Measurements from ENCODE around the gene TPM3. TPM values are rescaled to one million over a fixed set of nuclear protein-coding genes. Genes with fewer than 3 reads are reported as not detected.
A peak's percentile ranks its signal among the peaks of the same experiment; 100 is the strongest.
"Not testable (repeated sequence)": the region's sequence is repeated elsewhere in the genome, so short reads cannot be mapped to it uniquely, and the experiment has no call there.

The TPM3 gene
- total and polyA plus RNA-seq, 2 donors (not counting 1 experiment from before 2014, with no cell fraction given), result 186 to 300 TPM

- H3K4me1 Mint-ChIP-seq; H3K27ac ChIP-seq (ENCODE audit: low read length in 2 of 2); ATAC-seq (ENCODE audit: low read depth); H3K27me3 ChIP-seq (replicated peaks in 1 of 4; ENCODE audit: control extremely low read depth in 1 of 4, control insufficient read depth in 3 of 4, insufficient read depth in 4 of 4, low read length in 3 of 4); H3K9me3 Mint-ChIP-seq (ENCODE audit: insufficient read depth); H3K4me3 ChIP-seq (ENCODE audit: control extremely low read depth in 1 of 5, extremely low read depth in 1 of 5, insufficient read depth in 1 of 5, low read depth in 2 of 5, low read length in 4 of 5); H3K27me3 Mint-ChIP-seq; CTCF ChIA-PET; H3K27ac Mint-ChIP-seq; DNase-seq; H3K4me1 ChIP-seq (ENCODE audit: control insufficient read depth in 2 of 2, insufficient read depth in 2 of 2, low read length in 2 of 2); intact Hi-C loops (cut with micrococcal nuclease); H3K4me2 ChIP-seq (replicated peaks; ENCODE audit: low read depth, low read length, poor library complexity, severe bottlenecking); H3K4me3 Mint-ChIP-seq; H3K9me3 ChIP-seq (ENCODE audit: control extremely low read depth in 1 of 3, control insufficient read depth in 2 of 3, insufficient read depth in 1 of 3, low read length in 2 of 3); H2AFZ ChIP-seq (ENCODE audit: insufficient read depth, low read depth, low read length, poor library complexity, severe bottlenecking); H3K9ac ChIP-seq (ENCODE audit: low read length); POLR2A ChIA-PET: not testable (repeated sequence)
- Histone ChIP-seq H3K36me3 (replicated peaks in 1 of 2; ENCODE audit: control extremely low read depth in 1 of 2, control insufficient read depth in 1 of 2, extremely low read depth in 1 of 2, insufficient read depth in 2 of 2, low read length in 1 of 2) (peaks cover 7 to 79% of the 10 kb centered on the region in 2 experiments), H4K20me1 (ENCODE audit: control insufficient read depth, insufficient read depth, low read length, poor library complexity, severe bottlenecking) (peaks cover 37% of the 10 kb centered on the region), H3K79me2 (ENCODE audit: control insufficient read depth, insufficient read depth, low read length) (peaks cover 95% of the 10 kb centered on the region)
- WGBS (ENCODE audit: insufficient coverage), result no CpG with 5 or more reads among the region's 3 CpGs
Observed at GRCh38 chr1:154231112-154231511, 39.2 kb upstream of the TPM3 start.

- H4K20me1 ChIP-seq (ENCODE audit: control insufficient read depth, insufficient read depth, low read length, poor library complexity, severe bottlenecking), result peaks cover 40% of the 10 kb centered on the region
- H3K4me3 Mint-ChIP-seq, result no peak overlapping the region
- H3K4me3 ChIP-seq (ENCODE audit: control extremely low read depth in 1 of 5, extremely low read depth in 1 of 5, insufficient read depth in 1 of 5, low read depth in 2 of 5, low read length in 4 of 5), result no peak overlapping the region
- no peak overlapping the region for H3K4me2 ChIP-seq (replicated peaks; ENCODE audit: low read depth, low read length, poor library complexity, severe bottlenecking)
- ATAC-seq (ENCODE audit: low read depth), result no peak
- 100% methylated on average over 1 of the region's 2 CpGs for WGBS (ENCODE audit: insufficient coverage)
- H3K27me3 ChIP-seq (replicated peaks in 1 of 4; ENCODE audit: control extremely low read depth in 1 of 4, control insufficient read depth in 3 of 4, insufficient read depth in 4 of 4, low read length in 3 of 4), result no peaks in the 10 kb centered on the region
- H3K27me3 Mint-ChIP-seq, result no peaks in the 10 kb centered on the region
- H3K4me1 ChIP-seq (ENCODE audit: control insufficient read depth in 2 of 2, insufficient read depth in 2 of 2, low read length in 2 of 2), result peaks cover 18 to 20% of the 10 kb centered on the region in 2 donors
- H3K79me2 ChIP-seq (ENCODE audit: control insufficient read depth, insufficient read depth, low read length), result peaks cover 92% of the 10 kb centered on the region
- intact Hi-C loops (cut with micrococcal nuclease), result no loop called here
- POLR2A ChIA-PET, result no interaction called here
- peak overlapping the region in 1 of 2 donors; percentile 64 for H3K27ac ChIP-seq (ENCODE audit: low read length in 2 of 2)
- TF ChIP-seq EZH2 (IDR thresholded peaks at IDR 0.05; ENCODE audit: borderline replicate concordance, insufficient read depth, low read depth, low read length, poor library complexity, severe bottlenecking), result no peak
- TF ChIP-seq, protein P1, sequence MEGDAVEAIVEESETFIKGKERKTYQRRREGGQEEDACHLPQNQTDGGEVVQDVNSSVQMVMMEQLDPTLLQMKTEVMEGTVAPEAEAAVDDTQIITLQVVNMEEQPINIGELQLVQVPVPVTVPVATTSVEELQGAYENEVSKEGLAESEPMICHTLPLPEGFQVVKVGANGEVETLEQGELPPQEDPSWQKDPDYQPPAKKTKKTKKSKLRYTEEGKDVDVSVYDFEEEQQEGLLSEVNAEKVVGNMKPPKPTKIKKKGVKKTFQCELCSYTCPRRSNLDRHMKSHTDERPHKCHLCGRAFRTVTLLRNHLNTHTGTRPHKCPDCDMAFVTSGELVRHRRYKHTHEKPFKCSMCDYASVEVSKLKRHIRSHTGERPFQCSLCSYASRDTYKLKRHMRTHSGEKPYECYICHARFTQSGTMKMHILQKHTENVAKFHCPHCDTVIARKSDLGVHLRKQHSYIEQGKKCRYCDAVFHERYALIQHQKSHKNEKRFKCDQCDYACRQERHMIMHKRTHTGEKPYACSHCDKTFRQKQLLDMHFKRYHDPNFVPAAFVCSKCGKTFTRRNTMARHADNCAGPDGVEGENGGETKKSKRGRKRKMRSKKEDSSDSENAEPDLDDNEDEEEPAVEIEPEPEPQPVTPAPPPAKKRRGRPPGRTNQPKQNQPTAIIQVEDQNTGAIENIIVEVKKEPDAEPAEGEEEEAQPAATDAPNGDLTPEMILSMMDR (IDR thresholded peaks at IDR 0.05), result no peak
- H2AFZ ChIP-seq (ENCODE audit: insufficient read depth, low read depth, low read length, poor library complexity, severe bottlenecking), result no peak overlapping the region
- H3K9me3 ChIP-seq (ENCODE audit: control extremely low read depth in 1 of 3, control insufficient read depth in 2 of 3, insufficient read depth in 1 of 3, low read length in 2 of 3), result no peaks in the 10 kb centered on the region
- CTCF ChIA-PET, result interaction anchor here (0.9 kb wide), 1 partner anchor 19 kb away, joined by 3 read pairs; no protein-coding TSS in a partner anchor
- no peak for DNase-seq
- no peaks in the 10 kb centered on the region for H3K9me3 Mint-ChIP-seq (ENCODE audit: insufficient read depth)
- H3K4me1 Mint-ChIP-seq, result peaks cover 50% of the 10 kb centered on the region
- no peak overlapping the region for H3K27ac Mint-ChIP-seq
- no peak overlapping the region for H3K9ac ChIP-seq (ENCODE audit: low read length)
- H3K36me3 ChIP-seq (replicated peaks in 1 of 2; ENCODE audit: control extremely low read depth in 1 of 2, control insufficient read depth in 1 of 2, extremely low read depth in 1 of 2, insufficient read depth in 2 of 2, low read length in 1 of 2), result peaks cover 5 to 37% of the 10 kb centered on the region in 2 experiments
Observed at GRCh38 chr1:154225370-154225769, 33.5 kb upstream of the TPM3 start.
